Tibial nerve (tissue), 3 donors: Measurements from ENCODE around the gene LHFPL2.

Experiments used
- POLR2A ChIP-seq, 2 donors: fragments of 450-650 bp; IDR thresholded peaks; one replicate each; pipeline ENCODE4 v1.6.1; 2017; ENCODE audit warnings: antibody characterized with exemption in 2 of 2, mild to moderate bottlenecking in 2 of 2, moderate library complexity in 2 of 2
- TF ChIP-seq, protein P1 (sequence below), 5 experiments: fragments of 200-600 bp in 3 of 5; fragments of 450-650 bp in 2 of 5; sonication (generic) in 3 of 5; IDR thresholded peaks; one replicate each; pipeline ENCODE4 v1.5.1; 2016 to 2019; ENCODE audit warnings: antibody characterized with exemption in 5 of 5, mild to moderate bottlenecking in 3 of 5, moderate library complexity in 2 of 5

- TF ChIP-seq, protein P1, sequence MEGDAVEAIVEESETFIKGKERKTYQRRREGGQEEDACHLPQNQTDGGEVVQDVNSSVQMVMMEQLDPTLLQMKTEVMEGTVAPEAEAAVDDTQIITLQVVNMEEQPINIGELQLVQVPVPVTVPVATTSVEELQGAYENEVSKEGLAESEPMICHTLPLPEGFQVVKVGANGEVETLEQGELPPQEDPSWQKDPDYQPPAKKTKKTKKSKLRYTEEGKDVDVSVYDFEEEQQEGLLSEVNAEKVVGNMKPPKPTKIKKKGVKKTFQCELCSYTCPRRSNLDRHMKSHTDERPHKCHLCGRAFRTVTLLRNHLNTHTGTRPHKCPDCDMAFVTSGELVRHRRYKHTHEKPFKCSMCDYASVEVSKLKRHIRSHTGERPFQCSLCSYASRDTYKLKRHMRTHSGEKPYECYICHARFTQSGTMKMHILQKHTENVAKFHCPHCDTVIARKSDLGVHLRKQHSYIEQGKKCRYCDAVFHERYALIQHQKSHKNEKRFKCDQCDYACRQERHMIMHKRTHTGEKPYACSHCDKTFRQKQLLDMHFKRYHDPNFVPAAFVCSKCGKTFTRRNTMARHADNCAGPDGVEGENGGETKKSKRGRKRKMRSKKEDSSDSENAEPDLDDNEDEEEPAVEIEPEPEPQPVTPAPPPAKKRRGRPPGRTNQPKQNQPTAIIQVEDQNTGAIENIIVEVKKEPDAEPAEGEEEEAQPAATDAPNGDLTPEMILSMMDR (IDR thresholded peaks at IDR 0.05), result no peak
- TF ChIP-seq POLR2A (IDR thresholded peaks at IDR 0.05), result no peak
These were observed 8.8 kb downstream of the LHFPL2 start for GRCh38 chr5:78639791-78640190.
